ENCODE data around the gene ANKRD36.
"Not testable (repeated sequence)": the region's sequence is repeated elsewhere in the genome, so short reads cannot be mapped to it uniquely, and the experiment has no call there.

GRCh38 chr2:97233660-97234295, 120.8 kb downstream of the ANKRD36 start:
- TF ChIP-seq, protein P1, sequence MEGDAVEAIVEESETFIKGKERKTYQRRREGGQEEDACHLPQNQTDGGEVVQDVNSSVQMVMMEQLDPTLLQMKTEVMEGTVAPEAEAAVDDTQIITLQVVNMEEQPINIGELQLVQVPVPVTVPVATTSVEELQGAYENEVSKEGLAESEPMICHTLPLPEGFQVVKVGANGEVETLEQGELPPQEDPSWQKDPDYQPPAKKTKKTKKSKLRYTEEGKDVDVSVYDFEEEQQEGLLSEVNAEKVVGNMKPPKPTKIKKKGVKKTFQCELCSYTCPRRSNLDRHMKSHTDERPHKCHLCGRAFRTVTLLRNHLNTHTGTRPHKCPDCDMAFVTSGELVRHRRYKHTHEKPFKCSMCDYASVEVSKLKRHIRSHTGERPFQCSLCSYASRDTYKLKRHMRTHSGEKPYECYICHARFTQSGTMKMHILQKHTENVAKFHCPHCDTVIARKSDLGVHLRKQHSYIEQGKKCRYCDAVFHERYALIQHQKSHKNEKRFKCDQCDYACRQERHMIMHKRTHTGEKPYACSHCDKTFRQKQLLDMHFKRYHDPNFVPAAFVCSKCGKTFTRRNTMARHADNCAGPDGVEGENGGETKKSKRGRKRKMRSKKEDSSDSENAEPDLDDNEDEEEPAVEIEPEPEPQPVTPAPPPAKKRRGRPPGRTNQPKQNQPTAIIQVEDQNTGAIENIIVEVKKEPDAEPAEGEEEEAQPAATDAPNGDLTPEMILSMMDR (conservative IDR thresholded peaks at IDR 0.05; ENCODE audit: low read depth, low read length), result not testable (repeated sequence)
- TF ChIP-seq EZH2 (IDR thresholded peaks at IDR 0.05; ENCODE audit: low read length, unreplicated experiment); EZH2phosphoT487 (IDR thresholded peaks at IDR 0.05; ENCODE audit: borderline replicate concordance, low read length): not testable (repeated sequence)

Measured in PC-3 (cell line).